ENCODE results near the gene SLC4A9. TPM values are rescaled to one million over a fixed set of nuclear protein-coding genes. Genes with fewer than 3 reads are reported as not detected.

The SLC4A9 gene
- total RNA-seq, 2 donors from 2014 or later = not detected

DNA sequence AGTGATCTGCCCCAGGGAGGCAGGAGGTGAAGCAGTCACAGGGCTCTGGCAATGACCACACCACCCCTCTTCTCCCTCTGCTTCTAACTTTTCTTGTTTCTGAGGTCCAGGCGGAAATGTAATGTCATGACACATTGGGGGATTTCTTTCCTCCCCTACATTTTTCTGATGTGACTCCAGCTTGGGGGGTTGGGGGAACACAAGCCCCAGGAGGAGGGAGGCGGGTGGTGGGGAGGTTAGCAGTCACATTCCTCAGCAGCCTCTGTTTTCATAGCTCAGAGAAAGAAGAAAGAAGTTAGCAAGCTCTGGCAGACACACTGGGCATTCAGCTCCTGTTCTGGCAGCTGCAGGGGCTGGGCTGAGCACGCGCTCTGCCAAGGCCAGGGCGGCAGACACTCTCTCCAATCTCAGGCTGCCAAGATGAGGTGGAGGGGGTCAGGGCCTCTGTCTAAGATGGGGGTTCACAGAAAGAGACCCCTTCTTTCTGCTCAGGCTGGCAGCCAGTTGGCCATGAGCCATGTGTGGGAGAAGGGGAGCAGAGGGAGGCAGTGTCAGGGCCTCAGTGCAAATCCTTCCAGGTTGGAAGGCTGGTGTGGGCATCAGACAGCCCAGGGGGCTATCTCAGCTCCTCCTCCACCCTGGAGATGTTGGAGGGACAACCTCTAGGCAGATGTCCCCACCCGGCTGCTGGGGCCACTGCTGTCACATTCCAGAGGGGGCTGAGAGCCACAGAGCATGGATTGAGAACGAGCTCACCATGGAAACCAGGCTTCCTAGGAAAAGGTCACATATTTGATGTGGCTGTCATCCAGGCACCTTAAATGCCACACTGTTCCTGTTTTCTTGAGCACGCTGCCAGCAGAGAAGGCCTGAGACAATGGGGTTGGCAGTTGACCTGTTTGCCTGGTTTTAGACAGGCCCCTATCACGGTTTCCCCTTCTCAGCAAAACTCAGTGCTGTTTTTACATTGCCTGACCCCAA is 37.0 kb upstream of the SLC4A9 start:
- peak; percentile 70 for TF ChIP-seq POLR2AphosphoS5 (IDR thresholded peaks at IDR 0.05)
- TF ChIP-seq, protein P1, sequence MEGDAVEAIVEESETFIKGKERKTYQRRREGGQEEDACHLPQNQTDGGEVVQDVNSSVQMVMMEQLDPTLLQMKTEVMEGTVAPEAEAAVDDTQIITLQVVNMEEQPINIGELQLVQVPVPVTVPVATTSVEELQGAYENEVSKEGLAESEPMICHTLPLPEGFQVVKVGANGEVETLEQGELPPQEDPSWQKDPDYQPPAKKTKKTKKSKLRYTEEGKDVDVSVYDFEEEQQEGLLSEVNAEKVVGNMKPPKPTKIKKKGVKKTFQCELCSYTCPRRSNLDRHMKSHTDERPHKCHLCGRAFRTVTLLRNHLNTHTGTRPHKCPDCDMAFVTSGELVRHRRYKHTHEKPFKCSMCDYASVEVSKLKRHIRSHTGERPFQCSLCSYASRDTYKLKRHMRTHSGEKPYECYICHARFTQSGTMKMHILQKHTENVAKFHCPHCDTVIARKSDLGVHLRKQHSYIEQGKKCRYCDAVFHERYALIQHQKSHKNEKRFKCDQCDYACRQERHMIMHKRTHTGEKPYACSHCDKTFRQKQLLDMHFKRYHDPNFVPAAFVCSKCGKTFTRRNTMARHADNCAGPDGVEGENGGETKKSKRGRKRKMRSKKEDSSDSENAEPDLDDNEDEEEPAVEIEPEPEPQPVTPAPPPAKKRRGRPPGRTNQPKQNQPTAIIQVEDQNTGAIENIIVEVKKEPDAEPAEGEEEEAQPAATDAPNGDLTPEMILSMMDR (IDR thresholded peaks at IDR 0.05) = no peak
- H3K27me3 ChIP-seq (replicated peaks; ENCODE audit: insufficient read depth) = no peaks in the 10 kb centered on the region
- 30% methylated on average over 9 of the region's 9 CpGs for WGBS
- peaks cover 33% of the 10 kb centered on the region for H3K4me1 ChIP-seq (replicated peaks)
- H3K36me3 ChIP-seq = no peaks in the 10 kb centered on the region
- intact Hi-C loops (cut with DNase I) = no loop called here
- H3K4me3 ChIP-seq = no peak overlapping the region
- peak; percentile 93 for DNase-seq (ENCODE audit: low spot score)
- peak overlapping the region; percentile 85 to 91 for H3K27ac ChIP-seq
- no peaks in the 10 kb centered on the region for H3K9me3 ChIP-seq

DNA sequence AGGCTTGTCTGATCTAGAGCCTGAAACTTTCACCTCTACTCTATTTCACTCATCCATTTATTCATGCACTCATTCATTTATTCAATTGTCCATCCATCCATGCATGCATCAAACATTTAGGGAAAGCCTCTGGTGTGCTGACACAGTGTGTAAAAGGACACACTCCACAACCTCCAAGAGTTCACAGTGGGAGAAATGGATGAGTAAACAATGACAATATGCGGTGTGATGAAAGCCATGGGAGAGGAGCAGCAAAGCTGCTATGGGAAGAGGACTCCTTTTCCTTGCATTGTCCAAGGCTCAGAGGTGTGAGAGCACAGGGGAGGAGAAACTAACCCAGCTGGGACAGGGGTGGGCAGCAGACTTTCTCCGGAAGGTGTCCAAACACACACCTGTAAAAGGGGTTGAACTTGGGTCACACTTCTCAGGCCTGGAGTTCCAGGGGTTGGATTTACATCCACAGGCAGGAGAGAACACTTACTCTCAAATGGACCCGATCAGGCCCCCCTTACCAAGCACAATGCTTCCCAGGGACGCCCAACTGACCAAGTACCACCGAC is 35.9 kb upstream of the SLC4A9 start:
- WGBS = 68% methylated on average over 5 of the region's 5 CpGs
- Histone ChIP-seq H3K27ac (peak overlapping the region; percentile 85 to 91), H3K4me1 (replicated peaks) (peaks cover 38% of the 10 kb centered on the region), H3K27me3 (replicated peaks; ENCODE audit: insufficient read depth) (no peaks in the 10 kb centered on the region), H3K4me3 (no peak overlapping the region), H3K36me3 (no peaks in the 10 kb centered on the region), H3K9me3 (no peaks in the 10 kb centered on the region)
- DNase-seq (ENCODE audit: low spot score) = no peak
- intact Hi-C loops (cut with DNase I) = no loop called here
- TF ChIP-seq POLR2AphosphoS5 (IDR thresholded peaks at IDR 0.05) (no peak), POLR2A (IDR thresholded peaks at IDR 0.05) (no peak)
- TF ChIP-seq, protein P1 (IDR thresholded peaks at IDR 0.05) = no peak

DNA sequence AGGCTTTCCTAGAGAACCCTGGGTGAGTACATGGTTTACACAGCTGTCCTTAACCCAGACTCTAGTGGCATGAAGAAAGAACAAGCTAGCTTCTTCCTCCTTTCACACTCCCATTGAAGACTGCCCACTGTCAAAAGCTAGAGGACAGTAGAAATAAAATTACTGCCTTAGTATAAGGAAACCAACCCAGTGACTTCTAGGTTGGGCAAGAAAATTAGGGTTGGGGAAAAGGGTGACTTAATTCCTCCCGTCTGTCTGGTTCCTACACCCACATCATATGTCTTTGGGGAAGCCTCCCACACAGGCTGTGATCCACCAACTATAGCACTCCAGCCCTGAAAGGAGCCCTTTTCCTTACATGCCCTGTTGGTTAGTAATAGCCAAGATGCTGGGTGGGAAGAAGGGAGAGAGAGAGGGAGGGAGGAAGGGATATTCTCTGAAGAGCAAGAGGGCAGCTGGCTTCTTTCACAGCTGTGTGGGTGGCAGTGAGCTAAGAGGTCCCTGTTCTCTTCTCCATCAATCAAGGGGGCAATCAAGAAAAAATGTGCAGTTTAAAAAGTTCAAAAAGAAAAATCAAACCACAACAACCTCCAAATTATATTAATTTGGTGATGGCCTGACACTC is 35.3 kb upstream of the SLC4A9 start:
- no peak overlapping the region for H3K4me3 ChIP-seq
- no peaks in the 10 kb centered on the region for H3K27me3 ChIP-seq (replicated peaks; ENCODE audit: insufficient read depth)
- intact Hi-C loops (cut with DNase I) = no loop called here
- 47% methylated on average over 1 of the region's 1 CpG for WGBS
- DNase-seq (ENCODE audit: low spot score) = no peak
- H3K4me1 ChIP-seq (replicated peaks) = peaks cover 38% of the 10 kb centered on the region
- peak overlapping the region; percentile 85 to 91 for H3K27ac ChIP-seq
- H3K9me3 ChIP-seq = no peaks in the 10 kb centered on the region
- TF ChIP-seq POLR2AphosphoS5 (IDR thresholded peaks at IDR 0.05) = no peak
- TF ChIP-seq POLR2A (IDR thresholded peaks at IDR 0.05) = no peak
- TF ChIP-seq, protein P1 (IDR thresholded peaks at IDR 0.05) = no peak
- H3K36me3 ChIP-seq = no peaks in the 10 kb centered on the region

DNA sequence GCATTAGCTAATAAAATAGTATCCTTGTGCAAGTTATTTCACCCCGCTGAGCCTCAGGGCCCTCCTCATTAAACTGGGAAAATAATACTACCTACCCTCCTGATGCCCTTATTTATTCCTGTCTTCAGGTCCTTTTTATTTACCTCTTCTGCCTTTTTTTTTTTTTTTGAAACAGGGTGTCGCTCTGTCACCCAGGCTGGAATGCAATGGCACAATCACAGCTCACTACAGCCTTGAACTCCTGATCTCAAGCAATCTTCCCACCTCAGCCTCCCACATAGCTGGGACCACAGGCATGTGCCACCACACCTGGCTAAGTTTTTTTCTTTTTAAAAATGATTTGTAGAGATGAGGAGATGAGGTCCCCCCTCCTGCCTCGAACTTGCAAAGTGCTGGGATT is 34.5 kb upstream of the SLC4A9 start:
- no peaks in the 10 kb centered on the region for H3K27me3 ChIP-seq (replicated peaks; ENCODE audit: insufficient read depth)
- TF ChIP-seq, protein P1 (IDR thresholded peaks at IDR 0.05) = no peak
- TF ChIP-seq POLR2A (IDR thresholded peaks at IDR 0.05) = no peak
- no peak for TF ChIP-seq POLR2AphosphoS5 (IDR thresholded peaks at IDR 0.05)
- no peaks in the 10 kb centered on the region for H3K36me3 ChIP-seq
- H3K4me3 ChIP-seq = no peak overlapping the region
- peaks cover 38% of the 10 kb centered on the region for H3K4me1 ChIP-seq (replicated peaks)
- no peak for DNase-seq (ENCODE audit: low spot score)
- H3K9me3 ChIP-seq = no peaks in the 10 kb centered on the region
- peak overlapping the region in 1 of 2 donors; percentile 91 for H3K27ac ChIP-seq
- intact Hi-C loops (cut with DNase I) = no loop called here
- WGBS = 77% methylated on average over 3 of the region's 3 CpGs

Measured in prostate gland (tissue), 2 donors.